GM21529 (cell line): ENCODE results near the gene GABRR2.

Source experiments
- ATAC-seq: cut with Tn5 transposase; IDR thresholded peaks from one replicate; pipeline ENCODE4 v1.9.1; 2021; ENCODE audit not compliant: unreplicated experiment

The GABRR2 gene

GRCh38 chr6:89315249-89315885 lies at the start of gene GABRR2:
TSS of gene GABRR2 (minus strand) at chr6:89315299. CDS start at chr6:89315165, 134 bp downstream.
- no peak for ATAC-seq

DNA sequence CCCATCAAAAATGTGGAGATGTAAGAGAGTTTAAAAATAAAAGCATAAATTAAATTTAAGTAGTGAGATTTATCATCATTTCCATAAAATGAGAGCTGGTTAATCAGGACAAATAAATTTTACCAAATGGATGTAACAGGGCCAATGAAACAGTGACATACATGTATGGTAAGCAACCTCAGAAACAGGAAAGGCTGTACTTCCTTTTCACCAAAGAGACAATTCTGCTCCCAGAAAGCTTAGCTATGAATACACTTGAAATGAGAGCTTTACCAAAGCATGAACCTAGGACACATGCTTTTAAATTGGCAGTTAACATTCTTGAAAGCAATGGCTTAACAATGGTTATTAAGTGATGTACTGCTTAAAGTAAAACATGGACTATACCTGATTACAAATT lies 49.5 kb upstream of the GABRR2 start:
- no peak for ATAC-seq

DNA sequence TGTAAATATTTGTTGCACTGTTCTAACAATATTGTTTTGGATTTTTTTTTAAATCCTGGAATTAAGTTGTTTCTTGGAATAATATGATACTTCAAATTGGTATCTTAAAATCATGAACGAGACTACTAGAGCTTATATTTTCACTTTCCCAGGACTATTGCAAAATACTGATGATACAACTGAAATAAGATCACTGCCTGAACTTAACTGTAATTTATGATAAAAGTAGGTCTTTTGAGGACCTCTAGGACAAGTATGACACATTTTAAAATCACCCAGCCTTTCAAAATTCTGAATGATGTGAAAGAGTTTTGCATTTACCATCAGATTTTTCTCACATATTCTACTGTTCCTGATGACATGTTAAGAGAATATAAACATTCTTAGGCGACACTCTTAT lies 46.1 kb upstream of the GABRR2 start:
- no peak for ATAC-seq

- peak; percentile 45 for ATAC-seq
Observed at GRCh38 chr6:89360415-89360999, 45.4 kb upstream of the GABRR2 start.

- no peak for ATAC-seq
Observed at GRCh38 chr6:89359561-89359960, 44.5 kb upstream of the GABRR2 start.

GRCh38 chr6:89357390-89357789 lies 42.3 kb upstream of the GABRR2 start:
- ATAC-seq, result peak; percentile 62

DNA sequence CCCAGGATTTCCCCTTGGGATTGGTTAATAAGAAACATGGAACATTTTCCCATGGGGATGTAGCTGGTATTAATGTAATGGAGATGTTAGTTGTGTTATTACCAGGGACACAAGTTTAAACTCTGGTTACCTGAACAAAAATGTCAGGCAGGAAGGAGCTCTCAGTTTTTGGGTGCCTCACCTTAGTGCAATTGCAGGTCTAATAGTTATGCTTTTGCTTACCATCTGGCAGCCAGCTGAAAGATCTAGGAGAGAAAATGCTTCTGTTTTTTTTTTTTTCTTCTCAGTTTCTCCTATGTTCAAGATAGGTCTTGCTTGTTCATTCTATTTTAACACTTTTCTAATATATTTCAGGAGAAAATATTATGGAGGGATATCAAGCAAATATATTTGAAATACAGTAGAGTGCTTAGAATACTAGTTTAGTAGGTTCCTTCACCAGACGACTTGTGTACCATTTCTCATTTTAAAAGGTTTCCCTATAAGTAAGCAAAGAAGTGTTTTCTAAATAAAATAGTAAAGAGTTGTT lies 41.6 kb upstream of the GABRR2 start:
- no peak for ATAC-seq

DNA sequence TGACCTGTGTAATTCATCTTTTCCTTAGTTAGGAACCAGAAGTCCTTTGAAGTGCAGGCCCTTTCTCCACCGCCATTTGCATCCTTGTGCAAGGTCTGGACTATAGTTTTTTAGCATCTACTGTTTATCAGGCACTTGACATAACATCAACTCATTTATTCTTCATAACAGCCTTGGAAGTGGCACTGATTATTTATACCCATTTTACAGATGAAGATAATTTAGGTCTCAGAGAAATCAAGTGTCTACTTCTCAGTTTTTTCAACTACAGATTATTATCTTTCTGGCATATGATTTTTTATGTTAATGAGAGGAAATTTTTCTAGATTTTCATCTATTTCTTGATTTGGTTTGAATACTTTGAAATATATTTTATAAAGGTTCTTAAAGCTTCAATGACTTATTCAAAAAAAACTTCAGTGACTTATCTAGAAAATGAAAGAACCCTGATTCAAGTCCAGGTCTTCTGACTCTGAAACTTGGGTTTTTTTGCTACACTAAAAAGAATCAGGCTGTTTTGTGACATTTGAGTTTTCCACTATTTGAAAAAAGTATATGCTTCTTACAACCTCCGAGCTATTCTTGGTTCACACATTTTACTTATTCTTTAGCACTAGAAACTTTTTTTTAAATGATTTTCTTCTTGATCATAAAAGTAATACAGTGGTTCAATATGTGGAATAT lies 40.6 kb upstream of the GABRR2 start:
- ATAC-seq, result no peak

DNA sequence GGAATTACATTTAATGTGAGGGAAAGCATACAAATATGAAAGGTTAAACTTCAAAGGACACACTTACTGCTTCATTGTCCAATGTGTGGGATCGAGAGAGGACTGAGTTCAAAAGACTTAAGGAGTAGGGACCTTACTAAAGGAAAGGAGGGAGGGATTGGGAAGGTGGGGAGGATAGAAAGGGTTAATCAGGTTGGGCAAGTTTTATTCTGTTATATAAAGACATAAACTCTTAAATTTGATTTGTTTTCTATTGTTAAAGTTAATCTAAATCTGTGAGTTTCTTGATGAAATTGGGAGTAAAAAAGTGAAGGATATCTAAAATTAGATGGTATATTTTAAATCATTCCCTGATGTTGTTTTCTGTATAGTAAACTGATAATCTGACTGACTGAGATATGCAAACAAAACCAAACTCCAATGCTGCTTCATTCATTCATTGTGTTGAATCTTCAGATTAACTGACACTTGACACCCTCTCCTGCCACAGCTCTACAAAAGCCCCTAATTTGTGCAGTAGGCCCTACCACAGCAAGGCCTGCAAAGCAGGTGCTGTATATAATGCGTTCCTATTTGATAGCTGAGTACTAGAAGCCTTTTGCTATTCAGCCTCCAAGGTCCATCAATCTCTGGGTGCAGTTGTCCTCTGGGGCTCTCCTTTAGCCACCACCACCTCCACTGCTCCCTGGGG lies 38.7 kb upstream of the GABRR2 start:
- ATAC-seq, result no peak

DNA sequence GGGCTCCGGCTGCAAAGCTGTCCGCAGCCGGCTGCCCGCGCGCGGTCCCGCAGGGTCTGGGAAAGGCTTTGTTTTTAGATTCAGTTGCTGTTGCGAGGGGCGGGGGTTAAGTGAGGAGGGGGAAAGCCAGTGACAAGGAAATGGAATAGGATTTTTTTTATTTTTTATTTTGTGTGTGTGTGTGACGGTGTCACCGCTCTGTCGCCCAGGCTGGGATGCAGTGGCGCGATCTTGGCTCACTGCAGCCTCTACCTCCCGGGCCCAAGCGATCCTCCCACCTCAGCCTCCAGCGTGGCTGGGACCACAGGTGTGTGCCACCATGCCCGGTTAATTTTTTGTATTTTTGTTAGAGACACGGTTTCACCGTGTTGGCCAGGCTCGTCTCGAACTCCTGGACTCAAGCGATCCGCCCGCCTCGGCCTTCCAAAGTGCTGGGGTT lies 38.0 kb upstream of the GABRR2 start:
- no peak for ATAC-seq

DNA sequence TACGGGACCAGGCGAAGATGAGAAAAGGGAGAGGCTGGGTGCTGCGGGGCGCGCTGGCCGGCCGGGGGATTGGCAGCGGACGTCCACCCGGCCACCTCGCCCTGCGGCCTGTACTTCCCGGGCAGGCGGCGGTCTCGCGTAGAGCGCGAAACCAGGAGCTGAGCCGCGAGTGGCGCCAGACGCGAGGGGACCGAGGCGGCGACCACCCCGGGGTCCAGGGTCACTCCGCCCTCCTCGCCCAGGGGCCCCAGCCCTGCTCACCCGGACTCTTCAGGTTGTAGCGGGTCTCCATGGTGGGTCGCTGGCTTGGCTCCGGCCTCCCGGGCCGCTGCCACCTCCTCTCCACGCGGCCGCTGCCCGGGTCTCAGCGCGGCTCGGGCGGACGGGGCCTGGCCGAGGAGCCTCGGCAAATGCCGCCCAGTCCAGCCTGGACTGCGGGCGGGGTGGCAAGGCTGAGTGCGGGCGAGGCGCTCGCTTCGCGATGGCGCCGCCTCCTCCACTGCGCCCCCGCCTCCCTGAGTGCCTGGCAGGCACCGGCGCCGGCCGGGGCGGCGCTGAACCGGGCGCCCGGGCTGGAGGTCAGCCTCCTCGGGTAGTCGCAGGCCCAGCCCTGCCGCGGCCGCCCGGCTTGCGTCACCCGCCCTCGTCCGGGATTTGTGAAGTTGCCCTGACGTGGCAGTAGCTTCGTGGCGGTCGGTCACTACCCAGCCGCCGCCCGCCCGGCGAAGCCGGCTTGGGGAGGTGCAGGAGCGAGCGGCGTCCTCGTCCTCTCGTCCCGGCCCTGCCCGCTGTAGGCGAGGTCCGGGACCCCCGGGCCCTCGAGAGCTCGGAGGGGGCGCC lies 37.4 kb upstream of the GABRR2 start, which contains the start of gene UBE2J1:
Gene UBE2J1 (minus strand): TSS at position 445 of the 840 bp plus-strand sequence. CDS start 153 bp downstream, at position 292.
- ATAC-seq, result peak; percentile 30

DNA sequence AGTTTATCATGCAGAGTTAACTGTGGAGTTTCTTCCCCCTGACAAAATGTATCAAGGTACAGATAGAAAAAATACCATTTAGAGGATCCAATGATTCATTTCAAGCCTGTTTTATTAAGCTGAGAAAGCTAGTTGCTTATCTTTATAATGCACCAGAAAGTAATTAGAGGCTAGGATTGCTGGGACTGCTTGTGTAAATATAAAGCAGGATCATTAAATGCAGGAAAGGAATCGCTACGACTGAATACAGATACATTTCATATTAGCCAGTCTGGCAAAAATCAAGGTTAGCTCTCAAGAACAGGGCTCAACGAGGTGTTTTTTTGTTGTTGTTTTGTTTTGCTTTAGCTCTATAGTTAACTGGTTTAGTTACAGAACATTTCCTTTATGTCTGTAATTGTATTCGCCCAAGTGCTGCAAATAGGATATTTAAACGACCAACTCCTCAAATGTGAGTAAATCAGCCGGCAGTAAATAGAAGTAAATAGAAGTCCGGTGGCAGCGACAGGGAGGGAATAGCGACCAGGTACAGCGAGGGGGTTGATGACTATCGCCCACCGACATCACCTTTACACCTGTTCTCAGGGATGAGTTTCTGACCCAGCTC lies 36.7 kb upstream of the GABRR2 start:
- no peak for ATAC-seq

GRCh38 chr6:89350281-89350966 lies 35.3 kb upstream of the GABRR2 start:
- peak; percentile 36 for ATAC-seq

GRCh38 chr6:89348372-89348771 lies 33.3 kb upstream of the GABRR2 start:
- ATAC-seq, result no peak

DNA sequence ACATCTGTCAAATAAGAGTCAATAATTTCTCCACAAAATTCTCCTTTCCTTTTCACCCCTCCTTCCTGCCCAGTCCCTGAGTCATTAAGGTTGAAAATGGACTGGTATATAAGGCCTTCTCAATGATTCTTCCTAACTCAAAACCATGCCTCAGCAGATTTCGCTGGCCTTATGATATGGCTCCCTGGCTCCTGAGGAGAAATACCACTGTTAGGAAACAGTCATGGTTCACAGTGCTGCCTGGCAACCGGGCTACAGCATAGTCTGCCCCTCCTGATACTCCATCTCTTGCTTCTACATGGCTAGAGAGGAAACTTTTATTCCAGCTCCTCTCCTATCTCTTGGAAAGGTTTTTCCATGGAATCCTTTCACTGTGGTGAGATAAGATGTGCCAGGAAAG lies 32.7 kb upstream of the GABRR2 start:
- no peak for ATAC-seq

DNA sequence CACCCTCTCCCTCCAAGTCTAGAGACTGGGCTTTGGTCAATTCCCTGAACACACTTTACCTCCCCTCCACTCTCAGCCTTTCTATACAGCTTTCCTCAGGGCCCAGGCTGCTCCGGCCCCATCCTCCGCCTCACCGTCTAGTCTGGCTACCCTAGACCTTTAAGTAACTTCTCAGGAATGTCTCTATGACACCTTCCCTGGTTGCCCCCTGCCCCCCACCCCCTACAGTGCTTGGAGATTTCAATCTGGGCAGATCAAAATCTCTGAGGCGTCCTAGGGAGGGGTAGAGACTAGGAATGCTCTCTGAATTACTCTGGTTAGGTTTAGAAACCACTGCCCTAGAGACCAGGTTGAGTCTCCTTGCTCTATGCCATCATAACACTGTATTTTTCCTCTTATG lies 31.3 kb upstream of the GABRR2 start:
- no peak for ATAC-seq

- no peak for ATAC-seq
Observed at GRCh38 chr6:89339565-89339964, 24.5 kb upstream of the GABRR2 start.

GRCh38 chr6:89335164-89335563 lies 20.1 kb upstream of the GABRR2 start:
- no peak for ATAC-seq

GRCh38 chr6:89330910-89331309 lies 15.8 kb upstream of the GABRR2 start:
- ATAC-seq, result no peak
